K562 (cell line): ENCODE data around the gene RNF168. TPM values are rescaled to one million over a fixed set of nuclear protein-coding genes. Genes with fewer than 3 reads are reported as not detected.
A peak's percentile ranks its signal among the peaks of the same experiment; 100 is the strongest.

Source experiments
- ATAC-seq: fragments of 200-7000 bp; cut with Tn5 transposase; 3 replicates; pipeline ENCODE4 v1.9.1; 2020; ENCODE audit warnings: moderate library complexity
- BruUV-seq: library from RNA; stranded (reverse); fragments of 400-500 nt; replicated peaks from 2 replicates; lab custom pipeline; 2021; lab: Mats Ljungman, UMichigan
- CTCF ChIA-PET: fragments of 300-600 bp; formaldehyde crosslinking; extraction: SDS; loops from one replicate; lab custom pipeline; 2021; ENCODE audit warnings: low intra/inter-chr PET ratio; lab: Yijun Ruan, JAX
- POLR2A ChIA-PET: fragments of 300-600, 350-650 bp; sonication (Branson Sonifier 250); formaldehyde crosslinking; extraction: SDS; loops from one replicate; lab custom pipeline; 2021; ENCODE audit warnings: antibody characterized with exemption, inconsistent platforms; lab: Yijun Ruan, JAX
- DNase-seq, 4 experiments: peaks; one replicate each; pipeline versions ENCODE4 v3.0.0 to v3.0.0-alpha.2; 2011 to 2018; ENCODE audit warnings: low spot score in 3 of 4, mixed read lengths in 3 of 4; ENCODE audit errors: extremely low read depth in 1 of 4
- FAIRE-seq: peaks from 2 replicates; lab custom pipeline; 2011; peaks lifted over from hg19 to GRCh38; lab: Jason Lieb, UNC
- H2AFZ ChIP-seq: 2 replicates; pipeline ENCODE4 v1.6.0; 2011; ENCODE audit warnings: low read depth, low read length, control low read depth, inconsistent platforms
- H3K27ac ChIP-seq: fragments of 200-600 bp; 3 replicates; pipeline ENCODE4 v1.8.0; 2011; ENCODE audit warnings: low read depth, mild to moderate bottlenecking, control low read depth, inconsistent platforms, low read length, moderate library complexity, mixed read lengths; ENCODE audit errors: extremely low read depth
- H3K27me3 ChIP-seq, 2 experiments: fragments of 300-600 bp in 1 of 2; 2 replicates in 1 of 2; 3 replicates in 1 of 2; pipeline versions ENCODE4 v1.6.0 to v1.8.0; 2011; ENCODE audit warnings: inconsistent platforms in 2 of 2, low read length in 2 of 2, mild to moderate bottlenecking in 1 of 2, mixed read lengths in 1 of 2, moderate library complexity in 1 of 2; ENCODE audit not compliant: control insufficient read depth in 2 of 2, insufficient read depth in 2 of 2
- H3K36me3 ChIP-seq: fragments of 300-600 bp; 3 replicates; pipeline ENCODE4 v1.8.0; 2011; ENCODE audit warnings: mild to moderate bottlenecking, low read length, inconsistent platforms; ENCODE audit not compliant: control insufficient read depth, insufficient read depth
- H3K4me1 ChIP-seq, 2 experiments: fragments of 200-600 bp in 1 of 2; replicated peaks in 1 of 2; 2 replicates in 1 of 2; 3 replicates in 1 of 2; pipeline versions ENCODE4 v1.5.1 to v1.8.0; 2011; ENCODE audit warnings: inconsistent platforms in 2 of 2, low read length in 2 of 2, mild to moderate bottlenecking in 1 of 2, mixed read lengths in 1 of 2, moderate library complexity in 1 of 2; ENCODE audit not compliant: control insufficient read depth in 2 of 2, insufficient read depth in 2 of 2
- H3K4me2 ChIP-seq: 2 replicates; pipeline ENCODE4 v1.6.1; 2011; ENCODE audit warnings: low read length, control low read depth, inconsistent platforms, mixed read lengths; ENCODE audit not compliant: insufficient read depth
- H3K4me3 ChIP-seq: fragments of 200-600 bp; sonication (generic), shearing (Covaris generic); 2 replicates; pipeline ENCODE4 v1.5.1; 2016; ENCODE audit warnings: control low read depth, inconsistent platforms
- H3K79me2 ChIP-seq: fragments of 200-600 bp; 3 replicates; pipeline ENCODE4 v1.8.0; 2011; ENCODE audit warnings: low read length, inconsistent platforms; ENCODE audit not compliant: control insufficient read depth, insufficient read depth
- H3K9ac ChIP-seq, 2 experiments: 2 replicates each; pipeline versions ENCODE4 v1.6.0 to v1.6.1; 2011; ENCODE audit warnings: low read depth in 2 of 2, low read length in 2 of 2, control low read depth in 1 of 2, inconsistent platforms in 1 of 2, mild to moderate bottlenecking in 1 of 2, mixed read lengths in 1 of 2; ENCODE audit not compliant: insufficient read depth in 1 of 2
- H3K9me1 ChIP-seq: one replicate; pipeline ENCODE4 v1.6.0; 2011; ENCODE audit warnings: inconsistent platforms, mild to moderate bottlenecking, low read length, moderate library complexity; ENCODE audit not compliant: control insufficient read depth, insufficient read depth
- H3K9me3 ChIP-seq: replicated peaks from 2 replicates; pipeline ENCODE4 v1.5.1; 2011; ENCODE audit warnings: low read depth, low read length, inconsistent platforms; ENCODE audit not compliant: control insufficient read depth, insufficient read depth
- H4K20me1 ChIP-seq: replicated peaks from 2 replicates; pipeline ENCODE4 v1.6.1; 2011; ENCODE audit warnings: low read length, inconsistent platforms, mixed read lengths; ENCODE audit not compliant: control insufficient read depth, insufficient read depth
- EGR1 ChIP-seq: fragments of 450-650 bp; conservative IDR thresholded peaks from 2 replicates; pipeline ENCODE4 v1.6.1; 2017; ENCODE audit warnings: mild to moderate bottlenecking
- GTF2F1 ChIP-seq: IDR thresholded peaks from 2 replicates; pipeline ENCODE4 v1.6.1; 2011; ENCODE audit warnings: low read depth, low read length, improper control_type of control experiment
- TFAM ChIP-seq: fragments of 250-450 bp; sonication (Bioruptor Pico); conservative IDR thresholded peaks from 2 replicates; pipeline ENCODE4 v1.5.0; 2021; ENCODE audit warnings: mild to moderate bottlenecking, moderate library complexity
- USF1 ChIP-seq: sonication (generic); formaldehyde crosslinking; IDR thresholded peaks from 2 replicates; pipeline ENCODE4 v1.9.0; 2022; ENCODE audit warnings: mild to moderate bottlenecking, missing genetic modification reagents
- WGBS: fragments of 100-300 bp; shearing (Covaris generic); methylation state at CpG from one replicate; pipeline ENCODE4 v1.1.6; 2016; ENCODE audit warnings: low coverage, mixed read lengths; ENCODE audit not compliant: insufficient coverage; ENCODE audit errors: missing lambda C conversion rate; 5-methylcytosine and 5-hydroxymethylcytosine counted together
- in situ Hi-C: fragments of 300-500 bp; cut with MboI; formaldehyde crosslinking; loops from 4 replicates; pipeline ENCODE4 v1.15.0; 2018; ENCODE audit warnings: inconsistent platforms, mixed read lengths
- intact Hi-C: fragments of 100-400 bp; cut with micrococcal nuclease; formaldehyde crosslinking; loops from 2 replicates; pipeline ENCODE4 v1.14.2; 2022
- polyA plus RNA-seq, 8 experiments: library from polyadenylated mRNA; depleted of rRNA in 4 of 8; stranded (reverse) in 5 of 8; unstranded in 3 of 8; fragments of >200 nt; fragmentation: Nextera tagmentation in 2 of 8; fragmentation: Illumina TruSeq in 1 of 8; extraction: Ambion mirVana in 2 of 8; extraction: Trizol in 1 of 8; gene quantifications; 2 replicates each; pipeline versions ENCODE4 v1.2.1 to v1.2.3, GENCODE V29; 2011 to 2014; ENCODE audit warnings: inconsistent platforms in 1 of 8, missing spikeins in 1 of 8
- total RNA-seq, 7 experiments: library from RNA; depleted of rRNA in 6 of 7; stranded (reverse); fragments of >200 nt in 6 of 7; fragmentation: Illumina TruSeq in 2 of 7; extraction: Trizol in 2 of 7; gene quantifications; 2 replicates each; pipeline versions ENCODE4 v1.2.1 to v1.2.3, GENCODE V29; 2011 to 2021; ENCODE audit warnings: low replicate concordance in 1 of 7

RNF168 gene
- total and polyA plus RNA-seq, 9 of the 15 experiments (the other 6 are each of a cell fraction or from before 2014, with no cell fraction given): 6.0 to 32.1 (median 16.6) TPM

GRCh38 chr3:196531418-196531817, 27.9 kb upstream of the RNF168 start:
- intact Hi-C loops (no loop called here), in situ Hi-C loops (loop anchor here (5.0 to 10.0 kb wide), 2 partner anchors 151 to 653 kb away; no protein-coding TSS in a partner anchor)
- no peak overlapping the region for H2AFZ ChIP-seq
- peaks cover 8 to 26% of the 10 kb centered on the region in 2 experiments; a peak in 4 of 5 replicates for H3K4me1 ChIP-seq
- ATAC-seq: no peak
- POLR2A ChIA-PET: no interaction called here
- H3K9me1 ChIP-seq: no peaks in the 10 kb centered on the region
- no peaks in the 10 kb centered on the region for H3K27me3 ChIP-seq
- 87% methylated on average over 4 of the region's 4 CpGs for WGBS
- H3K9ac ChIP-seq: no peak overlapping the region
- CTCF ChIA-PET: no interaction called here
- DNase-seq: no peak
- 0 out of 2 replicates have a peak, but pooled peaks cover 3% of the 10 kb centered on the region for H3K9me3 ChIP-seq
- H3K4me3 ChIP-seq: no peak overlapping the region
- H3K4me2 ChIP-seq: no peak overlapping the region
- no peak for FAIRE-seq
- no peak overlapping the region for H3K27ac ChIP-seq
- H4K20me1 ChIP-seq: no peaks in the 10 kb centered on the region
- H3K79me2 ChIP-seq: no peaks in the 10 kb centered on the region
- TF ChIP-seq GTF2F1 (no peak), TFAM (CRISPR knock-in tag) (no peak), USF1 (CRISPR knock-in tag) (no peak), EGR1 (peak; percentile 52; the same call in 1 of the 2 replicates)
- no TSS peak for BruUV-seq
- H3K36me3 ChIP-seq: no peaks in the 10 kb centered on the region
